OCI-LY1 (cell line): ENCODE measurements around the gene GZMM.
A peak's percentile ranks its signal among the peaks of the same experiment; 100 is the strongest.

ENCODE experiments used
- H2AFZ ChIP-seq: fragments of 200-600 bp; sonication (generic), shearing (Covaris generic); 2 replicates; pipeline ENCODE4 v1.6.0; 2014; ENCODE audit warnings: antibody characterized with exemption, mild to moderate bottlenecking, low read length
- H3F3A ChIP-seq: fragments of 200-600 bp; sonication (generic), shearing (Covaris generic); 2 replicates; pipeline ENCODE4 v1.6.0; 2014; ENCODE audit warnings: mild to moderate bottlenecking, antibody characterized with exemption, low read length, moderate library complexity; ENCODE audit not compliant: insufficient read depth
- H3K27ac ChIP-seq: fragments of 200-600 bp; sonication (generic); 2 replicates; pipeline ENCODE4 v1.5.1; 2014; ENCODE audit warnings: low read length, mixed run types, mild to moderate bottlenecking, low read depth; ENCODE audit not compliant: poor library complexity, severe bottlenecking
- H3K27me3 ChIP-seq: fragments of 200-600 bp; sonication (generic); 2 replicates; pipeline ENCODE4 v1.6.0; 2014; ENCODE audit warnings: antibody characterized with exemption, mild to moderate bottlenecking, low read length, moderate library complexity; ENCODE audit not compliant: insufficient read depth
- H3K36me3 ChIP-seq: fragments of 200-600 bp; sonication (generic); 2 replicates; pipeline ENCODE4 v1.6.1; 2014; ENCODE audit warnings: mild to moderate bottlenecking, antibody characterized with exemption, low read length, moderate library complexity, mixed read lengths; ENCODE audit not compliant: insufficient read depth
- H3K4me1 ChIP-seq: fragments of 200-600 bp; sonication (generic); 2 replicates; pipeline ENCODE4 v1.5.1; 2014; ENCODE audit warnings: mild to moderate bottlenecking, low read length, moderate library complexity; ENCODE audit not compliant: insufficient read depth, severe bottlenecking
- H3K4me2 ChIP-seq: fragments of 200-600 bp; sonication (generic), shearing (Covaris generic); 2 replicates; pipeline ENCODE4 v1.6.1; 2014; ENCODE audit warnings: low read length
- H3K4me3 ChIP-seq: fragments of 200-600 bp; sonication (generic); 2 replicates; pipeline ENCODE4 v1.5.1; 2014; ENCODE audit warnings: low read length, low read depth, mild to moderate bottlenecking, mixed read lengths; ENCODE audit not compliant: poor library complexity, severe bottlenecking
- H3K79me2 ChIP-seq: fragments of 200-600 bp; shearing (Covaris generic); 2 replicates; pipeline ENCODE4 v1.6.1; 2016; ENCODE audit warnings: mixed run types, low read length, mixed read lengths; ENCODE audit not compliant: insufficient read depth
- H3K9ac ChIP-seq: fragments of 200-600 bp; sonication (generic), shearing (Covaris generic); 2 replicates; pipeline ENCODE4 v1.6.1; 2014; ENCODE audit warnings: mild to moderate bottlenecking, low read length, mixed read lengths
- H3K9me2 ChIP-seq: fragments of 200-600 bp; sonication (generic), shearing (Covaris generic); 2 replicates; pipeline ENCODE4 v1.6.1; 2014; ENCODE audit warnings: low read depth, mild to moderate bottlenecking, low read length, mixed read lengths
- H3K9me3 ChIP-seq: fragments of 200-600 bp; shearing (Covaris generic); 2 replicates; pipeline ENCODE4 v1.6.1; 2014; ENCODE audit warnings: low read length, mixed read lengths
- H4K20me1 ChIP-seq: fragments of 200-600 bp; sonication (generic), shearing (Covaris generic); 2 replicates; pipeline ENCODE4 v1.6.0; 2016; ENCODE audit warnings: mild to moderate bottlenecking, low read length; ENCODE audit not compliant: insufficient read depth
- EZH2 ChIP-seq: fragments of 200-600 bp; sonication (generic), shearing (Covaris generic); IDR thresholded peaks from 2 replicates; pipeline ENCODE4 v1.8.0; 2017; ENCODE audit warnings: borderline replicate concordance, mixed run types, mild to moderate bottlenecking, antibody characterized with exemption, low read length, moderate library complexity, mixed read lengths
- TF ChIP-seq, protein P1 (sequence below): fragments of 200-600 bp; sonication (generic), shearing (Covaris generic); IDR thresholded peaks from 2 replicates; pipeline ENCODE4 v1.5.1; 2017; ENCODE audit warnings: mild to moderate bottlenecking, antibody characterized with exemption, low read length, moderate library complexity, mixed read lengths

GZMM gene

DNA sequence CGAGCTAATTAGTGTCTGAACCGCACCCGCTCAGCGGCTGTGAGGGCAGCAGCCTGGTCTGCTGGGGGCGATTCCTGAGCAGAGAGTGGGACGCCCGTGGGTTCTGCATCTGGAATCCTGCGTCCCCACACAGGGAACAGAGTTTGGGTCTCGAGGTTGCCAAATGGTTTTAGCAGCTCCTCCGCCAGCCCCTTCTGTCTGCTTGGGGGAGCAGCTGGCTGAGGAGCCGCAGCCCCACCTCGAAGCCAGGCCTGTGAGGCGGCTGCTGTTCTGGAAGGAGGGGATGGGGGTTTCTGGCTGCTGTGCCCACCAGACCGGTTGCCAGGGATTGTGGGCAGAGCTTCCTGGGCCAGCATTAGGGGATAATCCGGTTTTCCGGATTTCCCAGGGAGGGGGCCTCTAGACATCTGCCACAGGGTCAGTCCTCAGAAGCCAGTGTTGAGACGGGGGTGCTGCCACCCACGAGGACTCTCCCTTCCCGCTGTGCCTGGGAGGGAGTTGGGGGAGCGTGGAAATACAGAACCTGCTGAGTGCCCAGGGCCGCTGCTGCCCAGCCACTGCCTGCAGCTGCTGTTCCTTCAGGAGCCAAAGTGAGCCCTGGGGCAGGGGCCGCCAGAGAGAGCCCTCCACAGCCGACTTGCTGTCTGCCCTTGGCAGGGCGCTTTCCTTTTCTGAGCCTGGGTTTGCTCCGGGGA, 10.3 kb upstream of the GZMM start:
- Histone ChIP-seq H3F3A (no peaks in the 10 kb centered on the region), H2AFZ (no peak overlapping the region), H3K9me2 (no peaks in the 10 kb centered on the region), H4K20me1 (no peaks in the 10 kb centered on the region), H3K27me3 (no peaks in the 10 kb centered on the region), H3K4me1 (peaks cover 25% of the 10 kb centered on the region), H3K36me3 (peaks cover 11% of the 10 kb centered on the region), H3K27ac (no peak overlapping the region), H3K79me2 (no peaks in the 10 kb centered on the region), H3K4me2 (peak overlapping the region; percentile 85), H3K9ac (peak overlapping the region; percentile 71), H3K9me3 (no peaks in the 10 kb centered on the region), H3K4me3 (peak overlapping the region; percentile 95)
- no peak for TF ChIP-seq EZH2
- TF ChIP-seq, protein P1, sequence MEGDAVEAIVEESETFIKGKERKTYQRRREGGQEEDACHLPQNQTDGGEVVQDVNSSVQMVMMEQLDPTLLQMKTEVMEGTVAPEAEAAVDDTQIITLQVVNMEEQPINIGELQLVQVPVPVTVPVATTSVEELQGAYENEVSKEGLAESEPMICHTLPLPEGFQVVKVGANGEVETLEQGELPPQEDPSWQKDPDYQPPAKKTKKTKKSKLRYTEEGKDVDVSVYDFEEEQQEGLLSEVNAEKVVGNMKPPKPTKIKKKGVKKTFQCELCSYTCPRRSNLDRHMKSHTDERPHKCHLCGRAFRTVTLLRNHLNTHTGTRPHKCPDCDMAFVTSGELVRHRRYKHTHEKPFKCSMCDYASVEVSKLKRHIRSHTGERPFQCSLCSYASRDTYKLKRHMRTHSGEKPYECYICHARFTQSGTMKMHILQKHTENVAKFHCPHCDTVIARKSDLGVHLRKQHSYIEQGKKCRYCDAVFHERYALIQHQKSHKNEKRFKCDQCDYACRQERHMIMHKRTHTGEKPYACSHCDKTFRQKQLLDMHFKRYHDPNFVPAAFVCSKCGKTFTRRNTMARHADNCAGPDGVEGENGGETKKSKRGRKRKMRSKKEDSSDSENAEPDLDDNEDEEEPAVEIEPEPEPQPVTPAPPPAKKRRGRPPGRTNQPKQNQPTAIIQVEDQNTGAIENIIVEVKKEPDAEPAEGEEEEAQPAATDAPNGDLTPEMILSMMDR = no peak

DNA sequence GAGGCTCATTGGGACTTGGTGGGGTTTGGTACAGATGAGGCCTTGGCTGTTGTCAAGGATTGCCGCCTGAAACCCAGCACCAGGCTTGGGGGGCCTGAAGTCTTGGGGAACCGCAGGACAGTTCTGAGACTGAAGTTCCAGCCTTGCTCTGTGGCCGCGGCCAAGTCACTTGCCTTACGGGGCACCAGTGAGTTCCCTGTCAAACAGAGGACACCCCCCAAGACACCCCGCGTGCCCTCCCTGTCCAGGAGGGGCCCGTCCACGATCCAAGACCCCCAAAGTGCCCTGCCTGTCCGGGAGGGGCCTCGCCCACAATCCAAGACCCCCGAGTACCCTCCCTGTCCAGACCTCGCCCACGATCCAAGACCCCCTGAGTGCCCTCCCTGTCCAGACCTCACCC, 9.8 kb upstream of the GZMM start:
- Histone ChIP-seq H3K9me3 (no peaks in the 10 kb centered on the region), H3K4me3 (no peak overlapping the region), H3K4me1 (peaks cover 25% of the 10 kb centered on the region), H2AFZ (no peak overlapping the region), H3K36me3 (peaks cover 11% of the 10 kb centered on the region), H3K79me2 (no peaks in the 10 kb centered on the region), H3K4me2 (peak overlapping the region; percentile 85; the same call in 1 of the 2 replicates), H3K27me3 (no peaks in the 10 kb centered on the region), H3F3A (no peaks in the 10 kb centered on the region), H3K9ac (no peak overlapping the region), H4K20me1 (no peaks in the 10 kb centered on the region), H3K27ac (no peak overlapping the region), H3K9me2 (no peaks in the 10 kb centered on the region)
- TF ChIP-seq, protein P1 = no peak
- TF ChIP-seq EZH2 = no peak

DNA sequence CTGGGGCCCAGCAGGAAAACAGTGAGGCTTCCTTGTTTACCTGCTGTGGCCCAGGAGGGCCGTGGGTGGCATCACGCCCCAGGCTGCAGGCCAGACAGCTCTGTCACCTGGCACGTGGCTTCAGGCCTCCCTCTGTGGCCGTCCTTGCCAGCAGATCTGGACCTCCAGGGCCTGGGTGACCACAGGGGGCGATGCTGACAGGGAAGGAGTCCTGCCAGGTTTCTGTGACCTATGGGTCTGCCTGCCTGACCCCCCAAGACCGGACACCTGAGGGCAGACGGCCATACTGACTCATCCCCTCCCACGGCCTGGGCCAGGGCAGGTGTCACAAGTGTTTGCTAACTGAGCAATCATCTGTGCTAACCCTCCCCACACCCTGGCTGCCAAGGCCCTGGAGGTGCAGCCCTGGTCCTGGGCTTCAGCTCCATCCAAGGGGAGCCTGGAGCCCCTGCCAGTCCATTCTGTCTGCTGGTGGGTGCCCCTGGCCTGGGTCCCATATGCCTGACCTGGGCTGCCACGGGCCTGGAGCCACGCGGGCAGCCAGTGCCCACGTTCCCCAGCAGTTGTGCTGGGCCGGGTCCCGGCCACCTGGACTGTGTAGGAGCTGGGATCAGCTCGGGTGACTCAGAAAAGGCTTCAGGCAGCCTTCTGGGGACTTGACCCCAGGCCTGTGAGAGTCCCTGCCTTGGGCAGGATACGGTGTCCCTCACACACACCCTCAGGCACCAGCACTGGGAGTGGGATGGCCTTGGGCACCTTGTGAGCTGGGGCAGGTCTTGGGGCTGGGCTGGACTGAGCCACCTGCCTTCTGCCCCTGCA, 8.6 kb upstream of the GZMM start:
- Histone ChIP-seq H3K4me1 (peaks cover 25% of the 10 kb centered on the region), H2AFZ (no peak overlapping the region), H3F3A (no peaks in the 10 kb centered on the region), H3K9me2 (no peaks in the 10 kb centered on the region), H3K36me3 (peaks cover 14% of the 10 kb centered on the region), H3K9ac (no peak overlapping the region), H3K27me3 (no peaks in the 10 kb centered on the region), H3K27ac (no peak overlapping the region), H3K79me2 (no peaks in the 10 kb centered on the region), H3K9me3 (no peaks in the 10 kb centered on the region), H3K4me3 (no peak overlapping the region), H4K20me1 (no peaks in the 10 kb centered on the region), H3K4me2 (no peak overlapping the region)
- TF ChIP-seq, protein P1 = no peak
- no peak for TF ChIP-seq EZH2
